ENCODE results near the gene CALM1. TPM values are rescaled to one million over a fixed set of nuclear protein-coding genes. Genes with fewer than 3 reads are reported as not detected.

CALM1 gene
- total RNA-seq, 1 donor from 2014 or later, result 338 TPM

DNA sequence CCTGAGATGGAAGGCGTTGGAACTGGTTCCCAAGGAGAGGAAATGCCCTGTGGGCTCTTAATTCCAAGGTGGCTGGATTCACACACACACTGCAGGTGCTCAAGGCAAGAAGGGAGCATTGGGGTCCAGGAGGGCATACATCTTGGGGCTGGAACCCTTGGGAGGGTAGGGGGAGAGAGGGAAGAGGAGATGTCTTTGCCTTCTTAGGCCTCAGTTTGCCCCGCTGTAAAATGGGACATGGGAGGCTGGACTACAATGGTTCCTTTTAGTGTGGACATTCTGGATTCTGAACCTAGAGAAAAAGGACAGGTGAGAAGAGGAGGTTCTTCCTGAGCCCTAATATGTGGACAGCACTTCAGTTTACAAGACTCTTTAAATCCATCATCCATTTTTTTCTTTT lies 43.8 kb downstream of the CALM1 start:
- H3K4me1 Mint-ChIP-seq, result peaks cover 19% of the 10 kb centered on the region

DNA sequence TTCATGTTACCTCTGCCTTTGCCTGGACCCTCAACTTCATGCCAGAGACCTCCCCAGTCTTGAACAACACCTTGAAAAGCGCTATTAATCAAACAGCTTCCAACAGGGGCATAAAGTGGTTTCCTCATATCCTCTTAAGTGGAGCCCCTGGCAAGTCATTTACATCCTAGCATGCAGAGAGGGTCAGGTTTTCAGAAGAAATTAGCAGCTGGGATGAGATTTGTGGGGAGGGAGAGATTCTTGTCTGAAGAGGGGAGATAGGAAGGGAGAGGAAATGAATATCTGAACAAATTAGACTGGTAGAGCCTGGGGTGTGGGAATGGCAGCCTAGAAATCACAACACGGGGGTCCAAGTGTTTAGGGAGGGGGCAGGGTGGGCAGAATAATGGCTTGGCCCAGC lies 45.6 kb downstream of the CALM1 start:
- H3K27me3 Mint-ChIP-seq (ENCODE audit: low read depth), result peaks cover 10% of the 10 kb centered on the region
- no peak for DNase-seq (ENCODE audit: low read depth, low spot score)
- H3K4me1 Mint-ChIP-seq, result peaks cover 19% of the 10 kb centered on the region
- H3K36me3 Mint-ChIP-seq (ENCODE audit: low read depth), result peaks cover 5% of the 10 kb centered on the region
- TF ChIP-seq, protein P1, sequence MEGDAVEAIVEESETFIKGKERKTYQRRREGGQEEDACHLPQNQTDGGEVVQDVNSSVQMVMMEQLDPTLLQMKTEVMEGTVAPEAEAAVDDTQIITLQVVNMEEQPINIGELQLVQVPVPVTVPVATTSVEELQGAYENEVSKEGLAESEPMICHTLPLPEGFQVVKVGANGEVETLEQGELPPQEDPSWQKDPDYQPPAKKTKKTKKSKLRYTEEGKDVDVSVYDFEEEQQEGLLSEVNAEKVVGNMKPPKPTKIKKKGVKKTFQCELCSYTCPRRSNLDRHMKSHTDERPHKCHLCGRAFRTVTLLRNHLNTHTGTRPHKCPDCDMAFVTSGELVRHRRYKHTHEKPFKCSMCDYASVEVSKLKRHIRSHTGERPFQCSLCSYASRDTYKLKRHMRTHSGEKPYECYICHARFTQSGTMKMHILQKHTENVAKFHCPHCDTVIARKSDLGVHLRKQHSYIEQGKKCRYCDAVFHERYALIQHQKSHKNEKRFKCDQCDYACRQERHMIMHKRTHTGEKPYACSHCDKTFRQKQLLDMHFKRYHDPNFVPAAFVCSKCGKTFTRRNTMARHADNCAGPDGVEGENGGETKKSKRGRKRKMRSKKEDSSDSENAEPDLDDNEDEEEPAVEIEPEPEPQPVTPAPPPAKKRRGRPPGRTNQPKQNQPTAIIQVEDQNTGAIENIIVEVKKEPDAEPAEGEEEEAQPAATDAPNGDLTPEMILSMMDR (conservative IDR thresholded peaks at IDR 0.05), result no peak
- H3K4me3 Mint-ChIP-seq, result no peak overlapping the region
- no peak overlapping the region for H3K27ac Mint-ChIP-seq (ENCODE audit: unreplicated experiment)
- H3K9me3 Mint-ChIP-seq, result peaks cover 4% of the 10 kb centered on the region

More for the DNA sequence above, 43.8 kb downstream of the CALM1 start:
- H3K9me3 Mint-ChIP-seq, result no peaks in the 10 kb centered on the region
- DNase-seq (ENCODE audit: low read depth, low spot score), result no peak
- peaks cover 4% of the 10 kb centered on the region for H3K27me3 Mint-ChIP-seq (ENCODE audit: low read depth)
- H3K36me3 Mint-ChIP-seq (ENCODE audit: low read depth), result no peaks in the 10 kb centered on the region
- H3K27ac Mint-ChIP-seq (ENCODE audit: unreplicated experiment), result no peak overlapping the region
- TF ChIP-seq, protein P1 (conservative IDR thresholded peaks at IDR 0.05), result no peak
- no peak overlapping the region for H3K4me3 Mint-ChIP-seq

DNA sequence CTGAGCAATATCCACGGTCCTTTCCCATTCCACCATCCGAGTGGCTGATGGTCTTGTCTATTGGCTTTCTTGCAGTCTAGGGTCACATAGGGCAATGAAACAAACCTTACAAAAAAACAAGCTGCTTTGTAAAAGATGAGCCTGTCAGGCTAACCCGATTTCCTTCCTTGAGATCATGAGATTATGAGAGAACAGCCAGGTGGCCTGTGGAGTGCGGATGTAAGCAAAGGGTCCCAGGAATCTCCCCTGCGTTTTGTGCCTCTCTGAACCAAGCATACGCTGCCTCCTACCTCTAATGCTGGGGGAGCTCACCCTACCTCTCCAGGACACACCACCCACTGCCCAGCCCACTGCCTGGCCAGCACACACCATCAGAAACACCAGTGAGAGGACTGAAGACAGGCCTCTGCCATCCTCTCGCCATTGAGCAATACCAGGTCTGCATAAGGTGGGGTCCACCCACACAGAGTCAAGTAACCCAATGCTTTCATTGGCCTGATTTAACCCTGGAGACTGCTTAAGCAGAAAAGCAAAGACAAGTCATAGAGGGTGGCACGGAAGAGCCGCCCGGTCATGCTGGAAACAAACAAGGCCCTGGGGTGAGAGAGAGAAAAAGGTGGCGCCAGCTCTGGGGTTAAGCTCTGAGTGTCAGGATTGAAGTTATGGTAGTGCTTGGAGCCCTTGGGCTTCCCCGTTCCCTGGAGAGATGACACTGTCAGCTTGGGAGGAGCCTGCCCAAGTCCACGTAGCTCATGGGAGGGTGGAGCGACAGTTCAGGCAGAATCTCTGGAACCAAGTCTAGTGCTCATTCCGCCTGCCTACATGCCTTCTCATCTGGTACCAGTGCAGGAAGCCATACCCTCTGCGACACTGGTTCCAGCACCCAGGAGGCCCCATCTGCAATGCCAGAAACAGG lies 46.6 kb downstream of the CALM1 start:
- TF ChIP-seq, protein P1 (conservative IDR thresholded peaks at IDR 0.05), result no peak
- H3K36me3 Mint-ChIP-seq (ENCODE audit: low read depth), result peaks cover 5% of the 10 kb centered on the region
- peaks cover 19% of the 10 kb centered on the region for H3K4me1 Mint-ChIP-seq
- H3K4me3 Mint-ChIP-seq, result no peak overlapping the region
- H3K27me3 Mint-ChIP-seq (ENCODE audit: low read depth), result peaks cover 10% of the 10 kb centered on the region
- no peak for DNase-seq (ENCODE audit: low read depth, low spot score)
- peaks cover 9% of the 10 kb centered on the region for H3K9me3 Mint-ChIP-seq
- H3K27ac Mint-ChIP-seq (ENCODE audit: unreplicated experiment), result no peak overlapping the region

DNA sequence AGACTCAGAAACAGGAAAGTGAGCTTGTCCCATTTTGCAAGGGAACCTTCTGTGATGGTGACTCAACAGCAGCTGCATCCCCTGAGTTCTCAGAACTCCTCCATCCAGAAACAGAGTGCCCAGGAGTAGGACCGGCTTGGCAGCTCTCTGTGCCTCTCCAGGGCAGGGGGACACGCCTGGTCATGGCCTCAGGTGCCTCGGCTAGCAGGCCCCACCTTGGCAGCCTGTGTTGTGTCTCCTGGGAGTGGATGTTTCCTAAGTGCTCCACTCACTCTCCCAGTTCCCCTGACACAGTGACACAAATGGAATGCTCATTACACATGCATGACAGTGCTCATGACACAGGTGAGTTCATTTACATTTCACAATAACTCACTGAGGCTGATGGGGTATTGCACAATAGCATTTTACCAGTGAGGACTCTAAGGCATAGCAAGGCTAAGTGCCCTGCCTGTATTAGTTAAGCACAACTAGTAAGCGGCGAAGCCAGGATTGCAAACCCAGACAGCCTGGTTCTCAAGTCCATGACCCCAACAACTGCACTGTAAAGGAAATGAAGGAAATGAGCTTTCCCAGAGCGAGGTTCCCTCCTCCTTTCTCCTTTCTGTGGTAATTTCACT lies 47.4 kb downstream of the CALM1 start:
- peaks cover 10% of the 10 kb centered on the region for H3K27me3 Mint-ChIP-seq (ENCODE audit: low read depth)

DNA sequence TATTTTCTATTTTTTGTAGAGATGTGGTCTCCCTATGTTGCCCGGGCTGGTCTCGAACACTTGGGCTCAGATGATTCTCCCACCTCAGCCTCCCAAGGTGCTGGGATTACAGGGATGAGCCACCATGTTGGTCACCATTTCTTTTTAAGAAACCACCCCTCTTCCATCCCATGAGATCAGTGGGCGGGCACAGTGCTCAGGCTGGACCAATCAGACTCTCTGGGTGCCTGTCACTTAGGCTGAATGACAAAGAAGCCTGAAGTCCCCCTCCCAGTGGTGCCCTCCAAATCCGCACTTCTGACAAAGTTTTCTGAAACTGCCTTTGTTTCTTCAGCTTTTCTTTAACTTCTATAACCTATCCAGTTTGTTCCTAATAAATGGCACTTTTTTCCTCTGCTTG lies 48.2 kb downstream of the CALM1 start:
- no peak for DNase-seq (ENCODE audit: low read depth, low spot score)
- Mint-ChIP-seq H3K9me3 (peaks cover 9% of the 10 kb centered on the region), H3K36me3 (ENCODE audit: low read depth) (peaks cover 5% of the 10 kb centered on the region), H3K27me3 (ENCODE audit: low read depth) (peaks cover 10% of the 10 kb centered on the region), H3K4me3 (no peak overlapping the region), H3K27ac (ENCODE audit: unreplicated experiment) (no peak overlapping the region), H3K4me1 (peaks cover 13% of the 10 kb centered on the region)
- TF ChIP-seq, protein P1 (conservative IDR thresholded peaks at IDR 0.05), result no peak

More for the DNA sequence above, 47.4 kb downstream of the CALM1 start:
- no peak overlapping the region for H3K27ac Mint-ChIP-seq (ENCODE audit: unreplicated experiment)
- TF ChIP-seq, protein P1 (conservative IDR thresholded peaks at IDR 0.05), result no peak
- no peak for DNase-seq (ENCODE audit: low read depth, low spot score)
- peaks cover 9% of the 10 kb centered on the region for H3K9me3 Mint-ChIP-seq
- no peak overlapping the region for H3K4me3 Mint-ChIP-seq
- peaks cover 5% of the 10 kb centered on the region for H3K36me3 Mint-ChIP-seq (ENCODE audit: low read depth)
- peaks cover 19% of the 10 kb centered on the region for H3K4me1 Mint-ChIP-seq

All from neural crest cell (in vitro differentiated cells).